ENCODE data around the gene HTR3B.

Gene HTR3B

DNA sequence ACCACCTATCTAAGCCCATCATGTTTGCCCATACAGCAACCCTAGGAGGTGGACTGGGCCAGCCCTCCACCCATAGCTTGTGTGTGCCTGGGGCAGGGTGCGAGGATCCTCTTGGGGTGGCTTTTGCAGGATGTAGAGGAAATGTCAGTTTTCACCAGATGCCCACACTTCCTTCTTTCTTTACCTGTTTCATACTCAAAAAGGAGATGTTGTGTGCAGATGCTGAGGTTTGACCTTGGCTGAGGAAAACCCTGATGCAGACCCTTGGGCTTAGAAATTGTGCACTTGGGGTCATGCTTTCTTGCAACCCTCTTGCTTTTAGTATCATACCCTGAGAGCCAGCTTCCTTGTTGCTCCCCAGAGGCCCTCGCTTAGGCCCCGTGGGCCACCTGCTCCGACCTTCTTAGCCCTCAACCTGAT lies 72.5 kb downstream of the HTR3B start:
- TF ChIP-seq, protein P1, sequence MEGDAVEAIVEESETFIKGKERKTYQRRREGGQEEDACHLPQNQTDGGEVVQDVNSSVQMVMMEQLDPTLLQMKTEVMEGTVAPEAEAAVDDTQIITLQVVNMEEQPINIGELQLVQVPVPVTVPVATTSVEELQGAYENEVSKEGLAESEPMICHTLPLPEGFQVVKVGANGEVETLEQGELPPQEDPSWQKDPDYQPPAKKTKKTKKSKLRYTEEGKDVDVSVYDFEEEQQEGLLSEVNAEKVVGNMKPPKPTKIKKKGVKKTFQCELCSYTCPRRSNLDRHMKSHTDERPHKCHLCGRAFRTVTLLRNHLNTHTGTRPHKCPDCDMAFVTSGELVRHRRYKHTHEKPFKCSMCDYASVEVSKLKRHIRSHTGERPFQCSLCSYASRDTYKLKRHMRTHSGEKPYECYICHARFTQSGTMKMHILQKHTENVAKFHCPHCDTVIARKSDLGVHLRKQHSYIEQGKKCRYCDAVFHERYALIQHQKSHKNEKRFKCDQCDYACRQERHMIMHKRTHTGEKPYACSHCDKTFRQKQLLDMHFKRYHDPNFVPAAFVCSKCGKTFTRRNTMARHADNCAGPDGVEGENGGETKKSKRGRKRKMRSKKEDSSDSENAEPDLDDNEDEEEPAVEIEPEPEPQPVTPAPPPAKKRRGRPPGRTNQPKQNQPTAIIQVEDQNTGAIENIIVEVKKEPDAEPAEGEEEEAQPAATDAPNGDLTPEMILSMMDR (conservative IDR thresholded peaks at IDR 0.05; ENCODE audit: low read length): no peak
- TF ChIP-seq EZH2phosphoT487 (IDR thresholded peaks at IDR 0.05; ENCODE audit: borderline replicate concordance): no peak
- Histone ChIP-seq H3K27me3 (ENCODE audit: insufficient read depth, low read length, poor library complexity, severe bottlenecking) (no peaks in the 10 kb centered on the region), H3K36me3 (ENCODE audit: insufficient read depth, low read length) (no peaks in the 10 kb centered on the region), H3K4me2 (ENCODE audit: low read depth, low read length, poor library complexity, severe bottlenecking) (no peak overlapping the region), H3K9ac (ENCODE audit: low read depth, low read length, poor library complexity, severe bottlenecking) (no peak overlapping the region), H3K4me3 (ENCODE audit: low read length, poor library complexity, severe bottlenecking) (no peak overlapping the region), H2AFZ (ENCODE audit: low read length) (no peak overlapping the region), H3F3A (ENCODE audit: low read depth) (no peaks in the 10 kb centered on the region), H3K4me1 (ENCODE audit: insufficient read depth, low read length, poor library complexity, severe bottlenecking) (peaks cover 6% of the 10 kb centered on the region), H3K9me3 (ENCODE audit: insufficient read depth, low read depth, low read length) (no peaks in the 10 kb centered on the region), H3K9me2 (replicated peaks; ENCODE audit: low read depth, low read length) (no peaks in the 10 kb centered on the region), H4K20me1 (ENCODE audit: insufficient read depth, low read length, poor library complexity, severe bottlenecking) (no peaks in the 10 kb centered on the region), H3K79me2 (ENCODE audit: insufficient read depth, low read length) (no peaks in the 10 kb centered on the region)

DNA sequence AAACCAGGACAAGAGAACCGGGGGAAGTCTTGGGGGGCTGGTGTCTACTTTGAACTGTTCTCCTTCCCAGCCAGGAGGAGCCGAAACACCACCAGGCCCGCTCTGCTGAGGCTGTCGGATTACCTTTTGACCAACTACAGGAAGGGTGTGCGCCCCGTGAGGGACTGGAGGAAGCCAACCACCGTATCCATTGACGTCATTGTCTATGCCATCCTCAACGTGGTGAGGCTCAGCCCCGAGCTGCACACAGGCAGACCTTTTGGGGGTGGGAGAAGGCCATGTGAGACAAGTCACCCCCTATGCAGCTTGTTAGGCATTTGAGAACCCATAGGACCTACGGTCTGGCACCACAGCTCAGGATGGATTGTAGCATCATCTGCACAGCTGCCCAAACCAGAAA lies 73.1 kb downstream of the HTR3B start:
- Histone ChIP-seq H3K9me3 (ENCODE audit: insufficient read depth, low read depth, low read length) (no peaks in the 10 kb centered on the region), H2AFZ (ENCODE audit: low read length) (no peak overlapping the region), H3K9me2 (replicated peaks; ENCODE audit: low read depth, low read length) (no peaks in the 10 kb centered on the region), H3K9ac (ENCODE audit: low read depth, low read length, poor library complexity, severe bottlenecking) (no peak overlapping the region), H4K20me1 (ENCODE audit: insufficient read depth, low read length, poor library complexity, severe bottlenecking) (no peaks in the 10 kb centered on the region), H3K36me3 (ENCODE audit: insufficient read depth, low read length) (no peaks in the 10 kb centered on the region), H3K79me2 (ENCODE audit: insufficient read depth, low read length) (no peaks in the 10 kb centered on the region), H3F3A (ENCODE audit: low read depth) (no peaks in the 10 kb centered on the region), H3K27me3 (ENCODE audit: insufficient read depth, low read length, poor library complexity, severe bottlenecking) (no peaks in the 10 kb centered on the region), H3K4me1 (ENCODE audit: insufficient read depth, low read length, poor library complexity, severe bottlenecking) (peaks cover 6% of the 10 kb centered on the region), H3K4me3 (ENCODE audit: low read length, poor library complexity, severe bottlenecking) (no peak overlapping the region), H3K4me2 (ENCODE audit: low read depth, low read length, poor library complexity, severe bottlenecking) (no peak overlapping the region)
- TF ChIP-seq, protein P1 (conservative IDR thresholded peaks at IDR 0.05; ENCODE audit: low read length): no peak
- TF ChIP-seq EZH2phosphoT487 (IDR thresholded peaks at IDR 0.05; ENCODE audit: borderline replicate concordance): no peak

DNA sequence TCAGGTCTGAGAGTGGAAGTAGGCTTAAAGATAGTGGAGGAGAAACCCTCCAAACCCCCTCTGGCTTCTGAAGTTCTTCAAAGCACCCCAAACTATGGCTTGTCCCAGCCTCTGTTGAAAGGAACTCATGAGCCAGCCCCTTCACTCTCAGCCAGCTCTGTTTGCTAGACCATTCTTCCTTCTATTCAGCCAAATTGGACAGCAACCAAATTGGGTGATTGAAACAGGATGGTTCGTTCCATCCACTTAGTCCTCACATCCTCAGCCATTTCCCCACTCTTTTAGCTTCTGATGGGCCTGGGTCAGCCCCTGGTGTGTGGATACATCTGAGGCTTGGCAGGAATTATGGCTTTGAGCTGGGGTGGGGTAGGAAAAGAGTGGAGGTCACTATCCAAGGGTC lies 74.8 kb downstream of the HTR3B start:
- no peak overlapping the region for H3K4me2 ChIP-seq (ENCODE audit: low read depth, low read length, poor library complexity, severe bottlenecking)
- H3K9me2 ChIP-seq (replicated peaks; ENCODE audit: low read depth, low read length): no peaks in the 10 kb centered on the region
- no peak overlapping the region for H3K9ac ChIP-seq (ENCODE audit: low read depth, low read length, poor library complexity, severe bottlenecking)
- H4K20me1 ChIP-seq (ENCODE audit: insufficient read depth, low read length, poor library complexity, severe bottlenecking): no peaks in the 10 kb centered on the region
- no peaks in the 10 kb centered on the region for H3F3A ChIP-seq (ENCODE audit: low read depth)
- no peak overlapping the region for H3K4me3 ChIP-seq (ENCODE audit: low read length, poor library complexity, severe bottlenecking)
- no peak for TF ChIP-seq EZH2phosphoT487 (IDR thresholded peaks at IDR 0.05; ENCODE audit: borderline replicate concordance)
- TF ChIP-seq, protein P1 (conservative IDR thresholded peaks at IDR 0.05; ENCODE audit: low read length): no peak
- H2AFZ ChIP-seq (ENCODE audit: low read length): no peak overlapping the region
- no peaks in the 10 kb centered on the region for H3K9me3 ChIP-seq (ENCODE audit: insufficient read depth, low read depth, low read length)
- no peaks in the 10 kb centered on the region for H3K36me3 ChIP-seq (ENCODE audit: insufficient read depth, low read length)
- peaks cover 6% of the 10 kb centered on the region for H3K4me1 ChIP-seq (ENCODE audit: insufficient read depth, low read length, poor library complexity, severe bottlenecking)
- no peaks in the 10 kb centered on the region for H3K79me2 ChIP-seq (ENCODE audit: insufficient read depth, low read length)
- no peaks in the 10 kb centered on the region for H3K27me3 ChIP-seq (ENCODE audit: insufficient read depth, low read length, poor library complexity, severe bottlenecking)
